Sigmoid colon (tissue), 7 donors: ENCODE measurements around the gene NDUFA13. TPM values are rescaled to one million over a fixed set of nuclear protein-coding genes. Genes with fewer than 3 reads are reported as not detected.
A peak's percentile ranks its signal among the peaks of the same experiment; 100 is the strongest.

Experiments
- DNase-seq: peaks from one replicate; pipeline ENCODE4 v3.0.0-alpha.2; 2019
- H3K27ac ChIP-seq, 4 donors: fragments of 200-600 bp; sonication (generic); one replicate each; pipeline ENCODE4 v1.5.1; 2016 to 2019; ENCODE audit warnings: mild to moderate bottlenecking in 1 of 4
- H3K27me3 ChIP-seq, 3 donors: fragments of 200-600 bp; sonication (generic); one replicate each; pipeline ENCODE4 v1.5.1; 2019; ENCODE audit warnings: mild to moderate bottlenecking in 1 of 3
- H3K36me3 ChIP-seq, 4 donors: fragments of 200-600 bp; sonication (generic); one replicate each; pipeline ENCODE4 v1.5.1; 2016 to 2019
- H3K4me1 ChIP-seq, 4 donors: fragments of 200-600 bp; sonication (generic); one replicate each; pipeline ENCODE4 v1.5.1; 2017 to 2019
- H3K4me3 ChIP-seq, 4 donors: fragments of 200-600 bp; sonication (generic); one replicate each; pipeline ENCODE4 v1.5.1; 2017 to 2019; ENCODE audit warnings: mild to moderate bottlenecking in 2 of 4, moderate library complexity in 1 of 4
- H3K9me3 ChIP-seq, 4 donors: fragments of 200-600 bp in 3 of 4; sonication (generic) in 3 of 4; one replicate each; pipeline versions ENCODE4 v1.5.1 to v1.6.1; 2013 to 2019
- EP300 ChIP-seq, 4 donors: sonication (generic); formaldehyde crosslinking; IDR thresholded peaks; one replicate each; pipeline ENCODE4 v1.6.1; 2017; ENCODE audit warnings: antibody characterized with exemption in 4 of 4
- POLR2A ChIP-seq, 2 donors: fragments of 450-650 bp; IDR thresholded peaks; one replicate each; pipeline ENCODE4 v1.6.1; 2016; ENCODE audit warnings: antibody characterized with exemption in 2 of 2, mild to moderate bottlenecking in 2 of 2, moderate library complexity in 2 of 2
- POLR2AphosphoS5 ChIP-seq, 4 donors: sonication (generic); formaldehyde crosslinking; IDR thresholded peaks; one replicate each; pipeline ENCODE4 v1.6.1; 2017; ENCODE audit warnings: antibody characterized with exemption in 4 of 4
- WGBS, 2 donors: extraction: QIAGEN DNeasy Blood & Tissue Kit; methylation state at CpG; one replicate each; pipeline ENCODE4 v1.1.7; 2013; 5-methylcytosine and 5-hydroxymethylcytosine counted together
- intact Hi-C: fragments of 100-400 bp; cut with DNase I; formaldehyde crosslinking; loops from one replicate; pipeline ENCODE4 v1.15.1; 2023
- polyA plus RNA-seq, 3 donors: library from polyadenylated mRNA; stranded (reverse); fragments of 200-250 nt; gene quantifications; one replicate each; pipeline ENCODE4 v1.2.3, GENCODE V29; 2013
- total RNA-seq, 4 donors: library from RNA; depleted of rRNA; stranded (reverse); fragments of >200 nt; gene quantifications; one replicate each; pipeline ENCODE4 v1.1.0, GENCODE V29; 2016
- TF ChIP-seq, protein P1 (sequence below), 4 experiments: fragments of 450-650 bp in 3 of 4; fragments of 200-600 bp in 1 of 4; IDR thresholded peaks; one replicate each; pipeline ENCODE4 v1.5.1; 2016 to 2019; ENCODE audit warnings: antibody characterized with exemption in 4 of 4, mild to moderate bottlenecking in 3 of 4, moderate library complexity in 2 of 4
- donor health status: healthy with polysubstance abuse.
- donor health status: Bipolar disorder and iron deficiency.
- donor health status: healthy.

NDUFA13 gene
- total and polyA plus RNA-seq, 7 donors: 31.3 to 339 (median 110) TPM

DNA sequence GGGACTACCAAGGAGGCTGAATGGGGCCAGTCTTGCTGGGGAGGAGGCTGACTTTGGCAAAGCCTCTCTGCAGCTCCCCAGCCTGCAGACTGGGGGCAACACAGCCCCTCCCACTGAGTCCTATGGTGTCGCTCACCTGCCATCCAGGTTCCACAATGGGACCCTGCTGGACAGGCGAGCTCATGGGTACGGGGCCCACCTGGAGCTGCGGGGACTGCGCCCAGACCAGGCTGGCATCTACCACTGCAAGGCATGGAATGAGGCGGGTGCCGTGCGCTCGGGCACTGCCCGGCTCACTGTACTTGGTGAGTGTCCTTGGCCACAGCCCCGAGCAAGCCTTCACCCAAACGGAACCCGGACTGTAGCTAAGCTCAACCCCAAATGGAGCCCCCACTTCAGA lies 27.1 kb downstream of the NDUFA13 start:
- H3K4me1 ChIP-seq: peaks cover 0 to 29% (median 26%) of the 10 kb centered on the region in 4 donors
- no peak for DNase-seq
- no peaks in the 10 kb centered on the region for H3K36me3 ChIP-seq
- TF ChIP-seq POLR2AphosphoS5 (IDR thresholded peaks at IDR 0.05): no peak
- TF ChIP-seq EP300 (IDR thresholded peaks at IDR 0.05): no peak
- TF ChIP-seq, protein P1, sequence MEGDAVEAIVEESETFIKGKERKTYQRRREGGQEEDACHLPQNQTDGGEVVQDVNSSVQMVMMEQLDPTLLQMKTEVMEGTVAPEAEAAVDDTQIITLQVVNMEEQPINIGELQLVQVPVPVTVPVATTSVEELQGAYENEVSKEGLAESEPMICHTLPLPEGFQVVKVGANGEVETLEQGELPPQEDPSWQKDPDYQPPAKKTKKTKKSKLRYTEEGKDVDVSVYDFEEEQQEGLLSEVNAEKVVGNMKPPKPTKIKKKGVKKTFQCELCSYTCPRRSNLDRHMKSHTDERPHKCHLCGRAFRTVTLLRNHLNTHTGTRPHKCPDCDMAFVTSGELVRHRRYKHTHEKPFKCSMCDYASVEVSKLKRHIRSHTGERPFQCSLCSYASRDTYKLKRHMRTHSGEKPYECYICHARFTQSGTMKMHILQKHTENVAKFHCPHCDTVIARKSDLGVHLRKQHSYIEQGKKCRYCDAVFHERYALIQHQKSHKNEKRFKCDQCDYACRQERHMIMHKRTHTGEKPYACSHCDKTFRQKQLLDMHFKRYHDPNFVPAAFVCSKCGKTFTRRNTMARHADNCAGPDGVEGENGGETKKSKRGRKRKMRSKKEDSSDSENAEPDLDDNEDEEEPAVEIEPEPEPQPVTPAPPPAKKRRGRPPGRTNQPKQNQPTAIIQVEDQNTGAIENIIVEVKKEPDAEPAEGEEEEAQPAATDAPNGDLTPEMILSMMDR (IDR thresholded peaks at IDR 0.05): no peak
- TF ChIP-seq POLR2A (IDR thresholded peaks at IDR 0.05): no peak
- peaks cover 43 to 98% (median 70%) of the 10 kb centered on the region in 3 donors for H3K27me3 ChIP-seq
- intact Hi-C loops: no loop called here
- 91 to 95% methylated on average over 13 of the region's 13 CpGs for WGBS, 2 donors
- no peaks in the 10 kb centered on the region for H3K9me3 ChIP-seq
- H3K4me3 ChIP-seq: no peak overlapping the region
- no peak overlapping the region for H3K27ac ChIP-seq

DNA sequence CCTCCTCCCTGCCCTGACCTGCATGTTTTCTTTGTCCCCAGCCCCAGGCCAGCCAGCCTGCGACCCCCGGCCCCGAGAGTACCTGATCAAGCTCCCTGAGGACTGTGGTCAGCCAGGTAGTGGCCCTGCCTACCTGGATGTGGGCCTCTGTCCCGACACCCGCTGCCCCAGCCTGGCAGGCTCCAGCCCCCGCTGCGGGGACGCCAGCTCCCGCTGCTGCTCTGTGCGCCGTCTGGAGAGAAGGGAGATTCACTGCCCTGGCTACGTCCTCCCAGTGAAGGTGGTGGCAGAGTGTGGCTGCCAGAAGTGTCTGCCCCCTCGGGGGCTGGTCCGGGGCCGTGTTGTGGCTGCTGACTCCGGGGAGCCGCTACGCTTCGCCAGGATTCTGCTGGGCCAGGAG lies 27.6 kb downstream of the NDUFA13 start:
- no peak overlapping the region for H3K4me3 ChIP-seq
- TF ChIP-seq POLR2A (IDR thresholded peaks at IDR 0.05) (no peak), POLR2AphosphoS5 (IDR thresholded peaks at IDR 0.05) (no peak), EP300 (IDR thresholded peaks at IDR 0.05) (no peak)
- TF ChIP-seq, protein P1 (IDR thresholded peaks at IDR 0.05): no peak
- DNase-seq: peak; percentile 57
- H3K36me3 ChIP-seq: no peaks in the 10 kb centered on the region
- H3K27me3 ChIP-seq: peaks cover 38 to 97% (median 68%) of the 10 kb centered on the region in 3 donors
- 91 to 92% methylated on average over 19 of the region's 19 CpGs for WGBS, 2 donors
- no peak overlapping the region for H3K27ac ChIP-seq
- H3K9me3 ChIP-seq: no peaks in the 10 kb centered on the region
- intact Hi-C loops: no loop called here
- peaks cover 0 to 24% (median 21%) of the 10 kb centered on the region in 4 donors for H3K4me1 ChIP-seq

DNA sequence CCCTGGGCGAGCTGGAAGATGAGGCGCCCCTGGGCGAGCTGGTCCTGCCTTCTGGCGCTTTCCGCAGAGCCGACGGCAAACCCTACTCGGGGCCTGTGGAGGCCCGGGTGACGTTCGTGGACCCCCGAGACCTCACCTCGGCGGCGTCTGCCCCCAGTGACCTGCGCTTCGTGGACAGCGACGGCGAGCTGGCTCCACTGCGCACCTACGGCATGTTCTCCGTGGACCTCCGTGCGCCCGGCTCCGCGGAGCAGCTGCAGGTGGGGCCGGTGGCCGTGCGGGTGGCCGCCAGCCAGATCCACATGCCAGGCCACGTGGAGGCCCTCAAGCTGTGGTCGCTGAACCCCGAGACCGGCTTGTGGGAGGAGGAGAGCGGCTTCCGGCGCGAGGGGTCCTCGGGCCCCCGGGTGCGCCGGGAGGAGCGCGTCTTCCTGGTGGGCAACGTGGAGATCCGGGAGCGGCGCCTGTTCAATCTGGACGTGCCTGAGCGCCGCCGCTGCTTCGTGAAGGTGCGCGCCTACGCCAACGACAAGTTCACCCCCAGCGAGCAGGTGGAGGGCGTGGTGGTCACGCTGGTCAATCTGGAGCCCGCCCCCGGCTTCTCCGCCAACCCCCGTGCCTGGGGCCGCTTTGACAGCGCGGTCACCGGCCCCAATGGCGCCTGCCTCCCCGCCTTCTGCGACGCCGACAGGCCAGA lies 28.4 kb downstream of the NDUFA13 start:
- H3K4me3 ChIP-seq: no peak overlapping the region
- H3K9me3 ChIP-seq: no peaks in the 10 kb centered on the region
- TF ChIP-seq EP300 (IDR thresholded peaks at IDR 0.05): no peak
- intact Hi-C loops: no loop called here
- H3K36me3 ChIP-seq: no peaks in the 10 kb centered on the region
- H3K4me1 ChIP-seq: peaks cover 0 to 20% (median 17%) of the 10 kb centered on the region in 4 donors
- peaks cover 38 to 97% (median 68%) of the 10 kb centered on the region in 3 donors for H3K27me3 ChIP-seq
- H3K27ac ChIP-seq: no peak overlapping the region
- no peak for DNase-seq
- WGBS, 2 donors: 90 to 94% methylated on average over 75 of the region's 75 CpGs

DNA sequence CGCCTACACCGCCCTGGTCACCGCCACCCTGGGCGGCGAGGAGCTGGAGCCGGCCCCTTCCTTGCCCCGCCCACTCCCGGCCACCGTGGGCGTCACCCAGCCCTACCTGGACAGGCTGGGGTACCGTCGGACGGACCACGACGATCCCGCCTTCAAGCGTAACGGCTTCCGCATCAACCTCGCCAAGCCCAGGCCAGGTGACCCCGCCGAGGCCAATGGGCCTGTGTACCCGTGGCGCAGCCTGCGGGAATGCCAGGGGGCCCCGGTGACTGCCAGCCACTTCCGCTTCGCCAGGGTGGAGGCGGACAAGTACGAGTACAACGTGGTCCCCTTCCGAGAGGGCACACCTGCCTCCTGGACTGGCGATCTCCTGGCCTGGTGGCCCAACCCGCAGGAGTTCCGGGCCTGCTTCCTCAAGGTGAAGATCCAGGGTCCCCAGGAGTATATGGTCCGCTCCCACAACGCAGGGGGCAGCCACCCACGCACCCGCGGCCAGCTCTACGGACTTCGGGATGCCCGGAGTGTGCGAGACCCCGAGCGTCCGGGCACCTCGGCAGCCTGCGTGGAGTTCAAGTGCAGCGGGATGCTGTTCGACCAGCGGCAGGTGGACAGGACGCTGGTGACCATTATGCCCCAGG lies 29.0 kb downstream of the NDUFA13 start:
- no peaks in the 10 kb centered on the region for H3K9me3 ChIP-seq
- TF ChIP-seq POLR2AphosphoS5 (IDR thresholded peaks at IDR 0.05) (no peak), EP300 (IDR thresholded peaks at IDR 0.05) (no peak), POLR2A (IDR thresholded peaks at IDR 0.05) (no peak)
- TF ChIP-seq, protein P1 (IDR thresholded peaks at IDR 0.05): no peak
- DNase-seq: no peak
- H3K27ac ChIP-seq: no peak overlapping the region
- H3K36me3 ChIP-seq: no peaks in the 10 kb centered on the region
- no peak overlapping the region for H3K4me3 ChIP-seq
- H3K27me3 ChIP-seq: peaks cover 34 to 97% (median 66%) of the 10 kb centered on the region in 3 donors
- intact Hi-C loops: no loop called here
- peaks cover 0 to 17% (median 15%) of the 10 kb centered on the region in 4 donors for H3K4me1 ChIP-seq
- WGBS, 2 donors: 87 to 94% methylated on average over 53 of the region's 53 CpGs

DNA sequence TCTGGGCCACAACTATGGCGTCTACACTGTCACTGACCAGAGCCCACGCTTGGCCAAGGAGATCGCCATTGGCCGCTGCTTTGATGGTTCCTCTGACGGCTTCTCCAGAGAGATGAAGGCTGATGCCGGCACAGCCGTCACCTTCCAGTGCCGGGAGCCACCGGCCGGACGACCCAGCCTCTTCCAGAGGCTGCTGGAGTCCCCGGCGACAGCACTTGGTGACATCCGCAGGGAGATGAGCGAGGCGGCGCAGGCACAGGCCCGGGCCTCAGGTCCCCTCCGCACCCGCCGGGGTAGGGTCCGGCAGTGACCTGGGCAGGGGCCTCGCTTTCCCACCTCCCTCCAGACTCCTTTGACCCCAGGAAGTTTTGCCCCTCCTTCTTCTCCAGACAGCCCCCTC lies 29.7 kb downstream of the NDUFA13 start:
- intact Hi-C loops: no loop called here
- DNase-seq: no peak
- WGBS, 2 donors: 94% methylated on average over 23 of the region's 23 CpGs

More for the DNA sequence above, 29.7 kb downstream of the NDUFA13 start:
- H3K27ac ChIP-seq: no peak overlapping the region
- peaks cover 27 to 97% (median 59%) of the 10 kb centered on the region in 3 donors for H3K27me3 ChIP-seq
- TF ChIP-seq POLR2AphosphoS5 (IDR thresholded peaks at IDR 0.05) (no peak), POLR2A (IDR thresholded peaks at IDR 0.05) (no peak), EP300 (IDR thresholded peaks at IDR 0.05) (no peak)
- TF ChIP-seq, protein P1 (IDR thresholded peaks at IDR 0.05): no peak
- no peak overlapping the region for H3K4me3 ChIP-seq
- peaks cover 0 to 10% (median 9%) of the 10 kb centered on the region in 4 donors for H3K4me1 ChIP-seq
- H3K9me3 ChIP-seq: no peaks in the 10 kb centered on the region
- no peaks in the 10 kb centered on the region for H3K36me3 ChIP-seq
